ENCODE data around the gene GAL3ST3.

Gene GAL3ST3

DNA sequence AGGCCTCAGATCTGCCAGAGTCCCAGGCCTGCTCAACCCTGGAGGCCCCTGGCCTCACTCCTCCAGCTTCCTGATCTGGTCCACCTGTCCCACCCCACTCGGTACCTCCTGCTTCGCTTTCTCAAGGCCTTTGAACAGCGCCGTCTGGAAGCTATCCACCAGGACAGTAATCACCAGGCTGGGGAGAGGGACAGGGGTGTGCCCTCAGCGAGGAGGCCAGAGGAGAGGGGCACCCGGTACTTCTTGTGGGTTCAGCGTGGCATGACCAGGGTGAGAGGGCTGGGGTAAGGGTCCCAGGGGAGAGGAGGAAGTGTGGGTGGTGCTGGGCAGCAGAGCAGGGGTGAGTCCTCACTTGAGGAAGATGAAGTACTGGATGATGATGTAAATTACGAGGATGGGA is 28.7 kb downstream of the GAL3ST3 start:
- H3K4me3 ChIP-seq (replicated peaks; ENCODE audit: low read depth, low read length): no peak overlapping the region

DNA sequence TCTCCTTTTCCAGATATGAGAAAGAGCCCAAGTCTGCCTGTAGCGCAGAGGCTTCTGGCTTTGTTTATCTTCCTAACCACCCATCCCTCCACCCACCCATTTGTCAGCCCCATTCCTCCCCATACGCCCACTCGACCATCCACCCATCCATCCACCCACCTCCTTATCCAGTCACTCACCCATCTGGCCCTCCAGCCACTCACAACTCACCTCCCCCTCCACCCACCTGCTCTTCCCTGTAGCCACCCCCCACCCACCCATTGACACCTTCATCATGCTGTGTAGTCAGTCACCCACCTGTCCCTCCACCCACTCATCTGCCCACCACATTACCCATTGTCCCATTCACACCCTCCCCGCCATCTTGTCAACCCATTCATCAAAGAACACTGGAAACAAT is 31.6 kb downstream of the GAL3ST3 start:
- H3K4me3 ChIP-seq (replicated peaks; ENCODE audit: low read depth, low read length): no peak overlapping the region
- TF ChIP-seq, protein P1, sequence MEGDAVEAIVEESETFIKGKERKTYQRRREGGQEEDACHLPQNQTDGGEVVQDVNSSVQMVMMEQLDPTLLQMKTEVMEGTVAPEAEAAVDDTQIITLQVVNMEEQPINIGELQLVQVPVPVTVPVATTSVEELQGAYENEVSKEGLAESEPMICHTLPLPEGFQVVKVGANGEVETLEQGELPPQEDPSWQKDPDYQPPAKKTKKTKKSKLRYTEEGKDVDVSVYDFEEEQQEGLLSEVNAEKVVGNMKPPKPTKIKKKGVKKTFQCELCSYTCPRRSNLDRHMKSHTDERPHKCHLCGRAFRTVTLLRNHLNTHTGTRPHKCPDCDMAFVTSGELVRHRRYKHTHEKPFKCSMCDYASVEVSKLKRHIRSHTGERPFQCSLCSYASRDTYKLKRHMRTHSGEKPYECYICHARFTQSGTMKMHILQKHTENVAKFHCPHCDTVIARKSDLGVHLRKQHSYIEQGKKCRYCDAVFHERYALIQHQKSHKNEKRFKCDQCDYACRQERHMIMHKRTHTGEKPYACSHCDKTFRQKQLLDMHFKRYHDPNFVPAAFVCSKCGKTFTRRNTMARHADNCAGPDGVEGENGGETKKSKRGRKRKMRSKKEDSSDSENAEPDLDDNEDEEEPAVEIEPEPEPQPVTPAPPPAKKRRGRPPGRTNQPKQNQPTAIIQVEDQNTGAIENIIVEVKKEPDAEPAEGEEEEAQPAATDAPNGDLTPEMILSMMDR (IDR thresholded peaks at IDR 0.05; ENCODE audit: low read length, missing control alignments): no peak
- DNase-seq (ENCODE audit: low read depth): no peak

More for the DNA sequence above, 28.7 kb downstream of the GAL3ST3 start:
- TF ChIP-seq, protein P1 (IDR thresholded peaks at IDR 0.05; ENCODE audit: low read length, missing control alignments): no peak
- no peak for DNase-seq (ENCODE audit: low read depth)

DNA sequence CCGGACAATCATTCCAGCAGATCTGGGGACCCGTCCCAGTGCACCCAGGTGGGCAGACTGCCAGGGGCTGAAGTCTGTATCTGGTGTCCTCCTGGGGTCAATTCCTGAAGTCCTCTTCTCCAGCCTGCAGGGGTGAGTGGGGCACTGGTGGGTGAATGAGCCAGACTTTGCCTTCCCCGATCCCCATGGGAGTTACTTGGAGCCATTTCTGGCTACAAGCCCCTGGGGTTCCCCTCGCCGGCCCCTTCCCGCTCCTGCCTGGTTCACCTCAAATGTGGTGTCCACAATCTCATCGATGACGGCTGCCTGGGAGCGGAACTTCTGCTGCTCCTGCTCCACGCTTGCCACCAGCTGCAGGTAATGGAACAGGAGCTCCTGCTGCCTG is 32.2 kb downstream of the GAL3ST3 start:
- DNase-seq (ENCODE audit: low read depth): no peak
- no peak overlapping the region for H3K4me3 ChIP-seq (replicated peaks; ENCODE audit: low read depth, low read length)

DNA sequence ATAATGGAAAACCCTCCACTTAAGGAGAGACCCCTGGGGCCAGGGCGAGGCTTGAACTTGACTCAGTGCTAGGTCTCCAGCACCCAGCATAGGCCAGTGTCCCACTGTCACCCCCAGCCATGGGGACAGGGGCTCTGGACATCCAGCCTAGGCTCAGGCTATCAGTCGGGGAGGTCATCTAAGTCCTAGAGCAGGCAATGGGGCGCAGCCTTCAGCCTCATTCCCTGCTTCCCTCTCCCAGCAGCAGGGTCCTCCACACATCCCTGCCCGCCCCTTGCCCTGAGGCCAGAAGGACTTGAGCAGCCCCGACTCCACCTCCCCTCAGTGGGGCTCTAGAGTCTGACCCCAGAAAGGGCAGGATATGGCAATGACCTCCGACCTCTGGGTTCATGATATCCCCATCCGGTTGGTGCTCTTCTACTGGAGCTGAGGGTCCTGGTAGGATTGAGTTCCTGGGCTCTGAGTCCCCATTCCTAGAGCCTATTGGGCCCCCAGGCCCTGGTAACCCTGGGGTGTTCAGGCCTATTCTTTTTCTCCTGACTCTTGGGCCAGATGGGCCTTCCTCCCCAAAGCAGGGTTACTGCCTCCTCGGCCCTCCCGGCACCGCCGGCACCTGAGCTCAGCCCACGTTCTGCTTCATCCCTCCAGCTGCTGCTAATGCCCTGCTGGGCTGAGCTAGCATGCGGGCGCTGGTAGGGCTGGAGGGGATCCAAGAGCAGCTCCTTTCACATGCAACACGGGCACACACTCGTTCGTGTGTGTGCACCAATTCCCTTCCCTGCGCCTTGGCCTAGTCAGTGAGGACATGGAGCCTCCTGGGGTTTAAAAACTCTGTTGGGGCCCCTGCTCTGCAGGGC is 32.8 kb downstream of the GAL3ST3 start:
- TF ChIP-seq, protein P1 (IDR thresholded peaks at IDR 0.05; ENCODE audit: low read length, missing control alignments): no peak
- H3K4me3 ChIP-seq (replicated peaks; ENCODE audit: low read depth, low read length): no peak overlapping the region
- no peak for DNase-seq (ENCODE audit: low read depth)

More for the DNA sequence above, 32.2 kb downstream of the GAL3ST3 start:
- TF ChIP-seq, protein P1 (IDR thresholded peaks at IDR 0.05; ENCODE audit: low read length, missing control alignments): no peak

DNA sequence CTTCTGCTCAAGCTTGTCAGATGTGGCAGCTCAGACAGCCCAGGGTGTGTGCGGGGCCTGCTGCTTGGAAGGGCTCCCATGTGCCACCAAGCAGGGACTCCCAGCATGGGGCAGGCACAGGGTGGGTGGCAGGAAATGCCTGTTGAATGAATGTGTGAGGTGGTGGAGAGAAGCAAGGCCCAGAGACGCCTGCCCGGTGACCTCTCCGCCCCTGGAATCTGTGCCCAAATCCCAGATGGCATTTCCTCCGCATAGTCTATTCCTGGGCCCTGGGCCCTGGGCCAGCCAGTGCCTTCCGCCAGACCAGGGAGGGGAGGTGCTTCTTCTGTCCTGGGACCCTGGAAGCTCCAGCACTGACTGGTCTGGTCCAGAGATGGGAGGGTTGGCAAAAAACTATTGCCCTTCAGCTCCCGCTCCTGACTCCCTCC is 33.5 kb downstream of the GAL3ST3 start:
- peak; percentile 46 for DNase-seq (ENCODE audit: low read depth)
- no peak overlapping the region for H3K4me3 ChIP-seq (replicated peaks; ENCODE audit: low read depth, low read length)
- TF ChIP-seq, protein P1 (IDR thresholded peaks at IDR 0.05; ENCODE audit: low read length, missing control alignments): no peak

DNA sequence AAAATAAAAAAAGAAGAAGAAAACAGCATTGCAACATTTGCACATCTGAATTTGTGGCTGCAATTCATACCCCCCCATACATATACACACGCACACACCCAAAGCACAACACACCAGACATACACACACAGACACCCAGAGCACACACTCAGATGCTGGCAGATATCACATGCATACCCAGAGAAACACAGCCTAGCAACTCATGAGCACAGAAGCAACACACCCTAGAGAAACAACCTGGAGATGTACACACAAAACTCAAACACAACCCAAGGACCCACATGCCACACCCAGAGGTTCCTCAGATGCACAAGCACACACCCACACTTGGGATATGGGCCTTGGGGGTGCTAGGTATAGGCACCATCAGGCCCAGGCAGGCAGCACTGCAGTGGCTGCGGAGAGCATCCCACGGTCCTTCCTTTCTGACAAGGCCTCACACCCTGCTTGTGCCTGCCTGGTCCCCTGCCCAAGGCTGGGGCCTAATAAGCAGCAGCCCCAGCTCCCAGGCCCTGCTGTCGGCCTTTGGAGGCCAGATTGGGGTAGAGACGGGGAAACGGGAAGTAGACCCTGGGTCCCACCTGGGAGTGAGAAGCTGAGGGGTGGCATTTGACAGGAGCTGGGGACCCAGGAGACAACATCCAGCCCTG is 34.0 kb downstream of the GAL3ST3 start:
- TF ChIP-seq, protein P1 (IDR thresholded peaks at IDR 0.05; ENCODE audit: low read length, missing control alignments): no peak
- no peak overlapping the region for H3K4me3 ChIP-seq (replicated peaks; ENCODE audit: low read depth, low read length)
- DNase-seq (ENCODE audit: low read depth): no peak

Data from fibroblast of pulmonary artery (primary cell).